DMS79 (cell line): ENCODE results near the gene SERPING1.

Source experiments
- DNase-seq: peaks from one replicate; lab custom pipeline; 2025; lab: John Stamatoyannopoulos, UW

The SERPING1 gene

DNA sequence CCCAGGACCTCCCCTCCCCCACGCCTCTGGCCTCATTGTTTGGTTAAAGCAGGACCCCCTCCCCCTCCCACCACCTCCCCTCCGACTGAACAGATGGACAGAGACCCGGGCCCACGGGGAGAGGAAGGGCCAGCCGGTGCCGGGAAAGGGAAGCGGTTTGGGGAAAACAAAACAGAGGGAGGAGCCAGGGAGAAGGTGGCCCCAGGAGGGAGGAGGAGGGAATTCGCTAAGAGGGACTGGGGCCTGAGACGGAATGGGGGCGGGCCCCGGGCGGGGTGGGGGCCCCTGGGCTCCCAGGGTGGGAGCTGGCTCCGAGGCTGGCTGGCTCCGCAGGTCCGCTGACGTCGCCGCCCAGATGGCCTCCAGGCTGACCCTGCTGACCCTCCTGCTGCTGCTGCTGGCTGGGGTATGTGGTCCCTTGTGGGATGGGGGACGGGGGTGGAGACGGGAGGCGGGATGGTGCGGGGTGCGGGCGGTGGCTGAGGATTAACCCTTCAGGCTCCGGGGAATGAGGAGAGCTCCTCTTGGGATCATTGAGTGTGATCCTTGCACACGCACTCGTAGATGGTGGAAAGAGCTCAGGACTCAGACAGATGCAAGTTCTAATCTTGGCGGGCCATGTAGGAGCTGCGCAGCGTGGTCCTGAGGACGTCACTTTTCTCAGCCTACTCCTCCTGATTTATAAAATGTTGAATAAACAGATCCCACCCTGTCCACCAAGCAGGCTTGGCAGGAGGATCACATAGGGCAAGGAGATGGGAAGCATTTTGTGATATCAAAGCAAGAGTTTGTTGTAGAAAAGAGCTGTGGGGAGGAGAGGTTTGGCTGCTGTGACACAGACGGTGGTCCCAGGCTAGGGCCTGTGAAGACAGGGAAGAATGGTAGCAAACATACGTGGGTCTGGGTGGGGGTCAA, 688 bp downstream of the SERPING1 start:
- no peak for DNase-seq

- DNase-seq: no peak
These were observed 1.3 kb downstream of the SERPING1 start for GRCh38 chr11:57598831-57599155.

DNA sequence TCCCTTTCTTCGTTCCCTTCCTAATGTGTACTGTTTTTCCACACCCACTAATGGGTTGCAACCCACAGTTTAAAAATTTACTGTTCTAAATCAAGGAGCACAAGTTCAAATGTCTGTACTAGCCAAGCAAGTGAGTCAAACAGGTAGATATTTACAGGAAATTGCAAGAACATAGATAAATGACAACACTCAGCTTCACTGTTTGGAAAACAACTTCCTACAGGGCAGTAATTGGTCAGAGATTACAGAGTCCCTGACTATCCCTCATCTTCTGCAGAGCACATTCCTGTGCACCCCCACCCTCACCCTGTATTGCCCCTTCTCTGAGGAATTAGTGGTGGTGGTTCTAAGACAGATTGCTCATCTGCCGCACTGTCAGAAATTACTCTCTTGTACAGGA, 1.9 kb downstream of the SERPING1 start:
- DNase-seq: no peak

GRCh38 chr11:57601297-57601696, 3.8 kb downstream of the SERPING1 start:
- DNase-seq: no peak

DNA sequence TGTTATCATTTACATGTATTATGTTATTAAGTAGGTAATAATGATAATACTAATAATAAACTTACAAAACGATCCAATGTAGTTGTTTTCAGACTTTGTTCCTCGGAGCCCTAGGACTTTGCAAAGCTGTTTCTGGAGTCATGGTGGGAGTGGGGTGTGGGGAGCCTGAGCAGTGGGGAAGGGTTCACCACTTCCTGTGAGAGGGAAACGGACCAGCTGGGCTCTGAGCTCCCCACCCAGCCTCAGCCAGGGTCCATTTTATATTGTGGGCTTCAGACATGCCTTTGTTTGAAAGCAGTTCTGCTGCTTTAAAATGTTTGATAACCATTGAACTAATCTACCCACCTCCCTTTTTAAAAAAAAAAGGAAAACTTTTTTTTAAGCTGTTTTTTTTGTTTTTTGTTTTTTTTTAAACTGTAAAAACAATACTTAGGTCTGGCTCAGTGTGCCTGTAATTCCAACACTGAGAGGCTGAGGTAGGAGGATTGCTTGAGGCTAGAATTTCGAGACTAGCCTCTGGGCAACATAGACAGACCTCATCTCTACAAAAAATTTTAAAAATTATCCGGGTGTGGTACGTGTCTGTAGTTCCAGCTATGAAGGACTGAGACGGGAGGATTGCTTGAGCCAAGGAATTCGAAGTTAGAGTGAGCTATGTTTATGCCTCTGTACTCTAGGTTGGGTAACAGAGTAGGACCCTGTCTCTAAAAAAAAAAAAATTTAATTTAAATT, 7.0 kb downstream of the SERPING1 start:
- no peak for DNase-seq

DNA sequence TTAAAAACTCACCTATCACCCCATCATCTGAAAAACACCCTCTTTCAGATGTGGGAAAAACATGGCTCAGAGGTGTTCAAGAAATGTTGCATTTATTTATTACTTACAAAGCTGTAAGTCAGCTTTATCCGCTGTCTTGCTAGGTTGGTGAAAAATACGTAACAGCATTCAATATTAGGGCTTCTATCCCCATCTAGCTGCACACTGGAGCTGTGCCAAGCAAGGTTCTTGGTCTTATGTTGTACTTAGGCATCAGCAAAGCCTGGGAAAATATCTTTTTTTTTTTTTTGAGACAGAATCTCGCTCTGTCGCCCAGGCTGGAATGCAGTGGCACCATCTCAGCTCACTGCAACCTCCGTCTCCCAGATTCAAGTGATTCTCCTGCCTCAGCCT, 7.5 kb downstream of the SERPING1 start:
- DNase-seq: no peak

GRCh38 chr11:57610170-57610569, 12.7 kb downstream of the SERPING1 start:
- DNase-seq: no peak

DNA sequence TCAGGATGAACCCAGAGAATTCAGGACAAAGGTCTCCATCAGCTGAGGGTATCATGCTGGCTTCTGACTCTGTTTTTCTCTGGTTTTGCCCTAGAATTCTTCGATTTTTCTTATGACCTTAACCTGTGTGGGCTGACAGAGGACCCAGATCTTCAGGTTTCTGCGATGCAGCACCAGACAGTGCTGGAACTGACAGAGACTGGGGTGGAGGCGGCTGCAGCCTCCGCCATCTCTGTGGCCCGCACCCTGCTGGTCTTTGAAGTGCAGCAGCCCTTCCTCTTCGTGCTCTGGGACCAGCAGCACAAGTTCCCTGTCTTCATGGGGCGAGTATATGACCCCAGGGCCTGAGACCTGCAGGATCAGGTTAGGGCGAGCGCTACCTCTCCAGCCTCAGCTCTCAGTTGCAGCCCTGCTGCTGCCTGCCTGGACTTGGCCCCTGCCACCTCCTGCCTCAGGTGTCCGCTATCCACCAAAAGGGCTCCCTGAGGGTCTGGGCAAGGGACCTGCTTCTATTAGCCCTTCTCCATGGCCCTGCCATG, 16.8 kb downstream of the SERPING1 start:
- no peak for DNase-seq

- no peak for DNase-seq
These were observed 17.8 kb downstream of the SERPING1 start for GRCh38 chr11:57615308-57615707.

- no peak for DNase-seq
These were observed 19.1 kb downstream of the SERPING1 start for GRCh38 chr11:57616595-57616994.

DNA sequence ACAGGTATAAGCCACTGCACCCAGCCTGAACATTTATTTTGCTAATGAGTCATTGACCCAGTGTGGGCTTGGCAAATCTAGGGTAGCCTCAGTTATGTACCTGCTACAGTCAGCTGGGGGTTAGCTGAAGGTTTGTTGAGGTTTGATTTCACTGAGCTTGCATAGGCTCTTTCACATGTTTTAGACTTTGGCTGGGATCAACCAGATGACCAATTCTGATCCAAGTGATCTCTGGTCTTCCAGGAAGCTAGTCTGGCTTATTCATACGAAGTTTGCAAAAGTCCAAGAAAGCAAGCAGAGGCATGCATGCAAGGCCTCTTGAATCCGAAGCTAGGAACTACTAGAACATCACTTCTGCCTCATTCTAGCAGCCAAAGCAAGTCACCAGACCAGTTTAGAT, 21.0 kb downstream of the SERPING1 start:
- no peak for DNase-seq

GRCh38 chr11:57619331-57619730, 21.8 kb downstream of the SERPING1 start:
- no peak for DNase-seq

DNA sequence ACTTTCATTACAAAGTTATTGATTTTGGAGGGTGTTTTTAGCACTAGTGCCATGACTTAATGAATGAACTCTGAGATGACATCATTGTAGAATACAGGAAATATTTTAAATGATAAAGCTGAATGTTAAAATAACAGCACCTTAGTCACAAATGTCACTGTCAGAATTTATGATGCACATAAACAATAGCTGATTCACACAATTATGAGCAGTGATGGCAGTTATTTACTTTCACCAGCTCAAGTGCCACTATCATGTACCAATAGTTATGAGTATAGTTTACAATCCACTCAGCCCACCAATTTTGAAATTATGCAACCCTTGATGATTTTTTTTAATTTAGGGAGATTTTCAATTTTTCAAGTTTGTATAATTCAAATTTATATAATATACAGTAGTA, 23.0 kb downstream of the SERPING1 start:
- DNase-seq: no peak

DNA sequence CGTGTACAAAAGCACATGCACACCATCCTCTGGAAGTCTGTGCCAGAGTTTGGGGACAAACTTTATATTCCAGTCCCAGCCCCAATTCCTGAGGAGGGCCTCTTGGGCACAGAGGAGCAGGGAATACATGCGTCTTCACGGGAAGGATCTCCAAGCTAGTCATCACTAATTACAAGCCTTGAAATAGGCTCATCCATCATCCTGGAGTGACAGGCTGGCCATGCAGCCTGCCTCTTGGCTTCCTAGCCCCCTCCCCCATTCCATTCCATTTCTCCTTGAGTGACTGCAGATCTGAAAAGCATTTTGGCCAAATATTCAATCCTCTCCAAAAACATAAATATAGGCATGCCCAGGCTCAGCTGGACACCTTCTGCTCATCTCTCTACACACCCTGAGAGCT, 24.8 kb downstream of the SERPING1 start:
- no peak for DNase-seq

- DNase-seq: no peak
These were observed 27.4 kb downstream of the SERPING1 start for GRCh38 chr11:57624864-57625263.

GRCh38 chr11:57626895-57627294, 29.4 kb downstream of the SERPING1 start:
- DNase-seq: no peak

- no peak for DNase-seq
These were observed 32.7 kb downstream of the SERPING1 start for GRCh38 chr11:57630171-57630570.

DNA sequence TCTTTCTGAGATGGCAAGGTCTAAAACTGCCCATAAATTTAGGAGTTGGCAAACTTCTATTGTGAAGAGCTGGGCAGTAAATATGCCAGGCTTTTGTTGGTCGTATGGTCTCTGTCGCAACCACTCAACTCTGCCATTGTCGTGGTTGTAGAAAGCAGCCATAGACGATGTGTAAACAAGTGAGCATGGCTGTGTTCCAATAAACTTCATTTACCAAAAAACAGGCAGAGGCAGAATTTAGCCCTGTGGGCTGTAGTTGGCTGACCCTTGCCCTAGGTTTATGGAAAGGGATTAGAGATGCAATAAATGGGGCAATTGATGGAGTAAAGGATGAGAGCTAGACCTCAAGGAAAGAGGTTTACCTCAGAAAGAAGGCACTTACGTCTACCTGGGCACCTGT, 34.6 kb downstream of the SERPING1 start:
- no peak for DNase-seq

DNA sequence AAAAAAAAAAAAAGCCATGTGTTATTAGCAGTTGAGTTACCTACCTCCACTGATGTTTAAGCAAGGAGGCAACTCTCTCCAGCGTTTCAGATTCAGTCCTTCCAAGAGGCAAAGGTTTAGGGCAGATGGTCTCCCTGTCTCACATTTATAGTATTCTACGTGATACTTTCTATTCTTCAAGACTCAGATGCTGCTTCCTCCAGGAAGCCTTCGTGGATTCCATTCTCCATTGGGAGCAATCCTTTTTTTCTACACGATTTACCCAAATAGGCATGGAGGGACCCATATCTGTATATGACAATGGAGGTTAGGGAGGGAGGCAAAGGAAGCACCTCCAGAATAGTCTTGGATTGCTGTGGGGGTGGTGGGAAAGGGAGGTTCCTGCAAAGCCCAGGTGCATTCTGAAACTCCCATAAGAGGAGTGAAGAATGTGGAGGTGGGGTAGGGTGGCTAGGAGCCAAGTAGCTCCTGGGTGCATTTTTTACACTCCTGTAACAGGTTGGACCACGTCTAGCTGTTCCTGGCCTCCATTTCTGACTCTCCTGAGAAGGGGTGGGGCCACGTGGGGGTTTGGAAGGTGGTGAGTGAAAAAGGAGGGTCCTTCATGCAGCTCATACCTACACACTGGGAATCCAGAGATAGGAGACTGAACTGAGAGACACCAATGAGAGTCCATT, 36.0 kb downstream of the SERPING1 start:
- no peak for DNase-seq

- no peak for DNase-seq
These were observed 36.8 kb downstream of the SERPING1 start for GRCh38 chr11:57634311-57634710.

- no peak for DNase-seq
These were observed 37.8 kb downstream of the SERPING1 start for GRCh38 chr11:57635246-57635645.

- DNase-seq: no peak
These were observed 40.1 kb downstream of the SERPING1 start for GRCh38 chr11:57637626-57638004.
